NCI-H1417 (cell line): ENCODE measurements around the gene ARNT2.
A peak's percentile ranks its signal among the peaks of the same experiment; 100 is the strongest.
"Not testable (repeated sequence)": the region's sequence is repeated elsewhere in the genome, so short reads cannot be mapped to it uniquely, and the experiment has no call there.

Experiments used
- DNase-seq, 3 experiments: peaks; one replicate each; lab custom pipeline; 2025; lab: John Stamatoyannopoulos, UW

Gene ARNT2

DNA sequence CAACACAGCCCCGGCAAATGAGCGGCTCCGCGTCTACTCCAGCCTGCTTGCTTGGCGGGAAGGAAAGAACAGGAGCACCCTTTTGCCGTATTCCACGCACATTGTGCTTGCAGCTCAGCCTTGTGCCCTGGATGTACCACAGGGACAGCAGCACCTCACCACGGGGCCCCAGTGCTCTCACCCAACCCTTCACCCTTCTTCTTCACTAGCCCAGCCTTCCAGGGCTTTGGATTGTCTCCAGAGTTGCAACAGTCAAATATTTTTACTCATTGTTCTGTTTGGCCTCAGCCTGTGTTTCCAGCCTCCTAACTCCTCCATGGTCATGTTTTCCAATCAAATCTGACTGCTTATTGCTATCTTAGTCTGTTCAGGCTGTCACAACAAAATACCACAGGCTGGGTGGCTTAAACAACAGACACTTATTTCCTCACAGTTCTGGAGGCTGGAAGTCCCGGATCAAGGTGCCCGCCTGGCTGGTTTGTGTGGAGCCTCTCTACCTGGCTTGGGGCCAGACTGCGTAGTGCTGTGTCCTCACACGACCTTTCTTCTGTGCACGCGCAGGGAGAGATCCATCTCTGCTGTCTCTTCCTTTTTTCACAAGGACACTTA is 211.7 kb downstream of the ARNT2 start:
- DNase-seq, result peak; percentile 58 to 93 (median 83)

DNA sequence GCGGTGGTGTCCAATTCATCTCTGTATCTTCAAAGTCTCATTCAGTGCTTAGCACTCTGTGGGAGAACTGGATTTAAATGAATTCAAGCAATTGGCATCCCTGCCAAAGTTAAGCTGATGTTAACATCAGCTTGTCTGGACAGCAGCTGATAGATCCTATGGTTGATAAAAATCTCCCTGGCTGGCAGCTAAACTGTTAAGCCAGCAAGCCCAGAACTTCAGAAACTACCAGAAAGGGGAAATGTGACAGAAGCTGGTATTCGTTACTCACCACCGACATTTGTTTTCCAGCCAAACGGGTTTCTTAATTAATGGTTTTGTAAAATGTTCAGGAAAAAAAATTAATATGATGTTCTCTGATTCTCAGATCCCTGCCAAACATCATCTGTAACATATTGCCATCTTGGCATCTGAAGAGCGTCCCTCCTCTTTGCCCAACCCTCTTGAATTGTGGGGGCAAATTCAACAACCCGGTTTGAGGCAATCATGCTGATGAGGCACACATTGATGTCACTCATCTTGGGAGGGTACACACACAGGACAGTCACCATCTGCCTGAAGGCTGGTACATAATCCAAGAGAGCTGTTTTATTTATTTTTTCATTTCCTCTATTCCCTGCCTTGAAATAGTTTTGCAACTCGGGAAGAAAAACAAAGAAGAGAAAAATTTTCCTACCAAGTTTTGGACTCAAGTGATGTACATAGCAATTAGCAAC is 214.7 kb downstream of the ARNT2 start:
- DNase-seq, result peak in 1 of 3 experiments; percentile 25

DNA sequence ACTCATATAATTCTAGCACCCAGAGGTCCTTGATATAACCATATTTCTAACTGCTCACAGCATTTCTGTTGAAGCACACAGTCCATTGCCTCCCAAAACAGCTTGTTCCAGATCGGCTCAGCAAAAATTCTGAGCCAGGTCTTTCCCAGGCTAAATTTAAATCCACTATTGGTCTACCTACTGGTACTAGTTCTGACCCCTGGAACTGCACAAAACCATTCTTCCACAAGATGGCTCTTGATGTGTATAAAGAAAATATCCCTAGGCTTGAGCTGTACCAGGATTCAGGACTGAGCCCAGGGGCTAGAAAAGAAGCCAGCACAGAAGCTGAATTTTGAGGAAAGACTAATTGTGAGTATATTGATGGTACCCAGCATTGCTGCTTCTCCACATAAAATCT is 215.5 kb downstream of the ARNT2 start:
- DNase-seq, result peak in 1 of 3 experiments; percentile 19

DNA sequence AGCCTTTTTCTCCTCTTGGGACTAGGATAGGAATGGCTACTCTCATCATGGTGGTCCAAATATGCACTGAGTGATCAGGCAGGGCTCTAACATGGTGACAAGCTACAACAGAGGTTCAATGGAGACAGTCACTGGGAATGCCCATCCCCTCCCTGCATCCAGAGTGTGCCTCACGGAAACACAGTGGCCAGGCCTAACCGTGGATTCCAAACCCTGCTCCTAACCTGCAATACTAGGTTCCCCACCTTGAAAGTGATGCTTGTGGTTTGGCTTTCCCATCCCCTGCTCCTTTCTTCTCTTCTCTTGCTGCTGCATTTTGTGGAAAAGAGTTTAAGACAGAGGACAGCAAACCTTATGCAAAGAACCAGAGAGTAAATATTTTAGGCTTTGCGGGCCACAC is 216.0 kb downstream of the ARNT2 start:
- no peak for DNase-seq

DNA sequence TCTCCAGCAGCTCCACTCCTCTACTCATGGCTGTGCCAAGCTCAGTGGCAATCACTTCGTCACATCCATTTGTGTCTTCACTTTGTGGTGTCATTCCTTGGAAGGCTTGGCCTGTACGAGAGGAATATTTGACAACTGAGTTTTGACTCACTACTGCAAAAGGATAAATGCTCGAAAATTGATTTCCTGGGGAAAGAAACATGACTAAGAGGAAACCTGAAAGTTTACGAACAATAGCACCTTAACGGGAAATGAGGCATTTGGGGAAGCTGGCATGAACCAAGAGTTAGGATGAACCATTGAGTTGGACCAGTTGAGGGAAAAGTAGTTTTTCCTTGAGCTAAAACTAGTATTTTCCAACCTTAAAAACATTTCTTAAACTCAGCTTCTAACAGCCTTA is 216.7 kb downstream of the ARNT2 start:
- DNase-seq, result no peak

DNA sequence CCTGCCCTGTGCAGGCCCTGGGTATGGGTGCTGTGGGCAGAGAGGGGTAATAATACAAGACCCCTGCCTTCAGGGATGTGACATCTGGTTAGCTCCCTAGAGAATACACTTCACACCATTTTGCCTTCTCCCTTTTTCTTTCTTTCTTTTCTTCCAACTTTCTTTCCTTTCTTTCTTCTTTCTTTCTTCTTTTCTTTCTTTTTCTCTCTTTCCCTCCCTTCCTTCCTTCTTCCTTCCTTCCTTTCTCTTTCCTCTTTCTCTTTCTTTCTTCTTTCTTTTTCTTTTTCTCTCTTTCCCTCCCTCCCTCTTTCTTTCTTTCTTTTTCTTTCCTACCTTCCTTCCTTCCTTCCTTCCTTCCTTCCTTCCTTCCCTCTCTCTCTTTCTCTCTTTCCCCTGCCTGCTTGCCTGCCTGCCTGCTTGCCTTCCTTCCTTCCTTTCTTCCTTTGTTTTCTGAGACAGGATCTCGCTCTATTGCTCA is 222.5 kb downstream of the ARNT2 start:
- no peak for DNase-seq

DNA sequence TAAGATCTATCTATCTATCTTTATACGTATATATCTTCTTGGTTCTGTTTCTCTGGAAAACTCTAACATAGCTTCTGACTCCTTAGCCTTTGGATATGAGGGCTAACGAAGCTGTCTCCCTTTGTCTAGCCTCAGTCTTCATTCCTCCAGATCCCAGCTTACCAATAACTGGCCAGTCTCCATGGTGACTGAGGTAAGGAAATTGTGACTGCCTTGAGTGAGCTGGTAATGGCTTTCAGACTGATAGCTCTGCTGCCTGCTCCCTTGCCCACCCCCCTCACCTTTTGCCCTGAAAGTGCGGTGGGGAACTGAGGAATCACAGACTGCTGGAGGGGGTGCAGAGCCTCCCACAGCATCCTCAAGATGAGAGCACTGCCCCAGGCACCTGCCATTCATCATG is 225.2 kb downstream of the ARNT2 start:
- no peak for DNase-seq

DNA sequence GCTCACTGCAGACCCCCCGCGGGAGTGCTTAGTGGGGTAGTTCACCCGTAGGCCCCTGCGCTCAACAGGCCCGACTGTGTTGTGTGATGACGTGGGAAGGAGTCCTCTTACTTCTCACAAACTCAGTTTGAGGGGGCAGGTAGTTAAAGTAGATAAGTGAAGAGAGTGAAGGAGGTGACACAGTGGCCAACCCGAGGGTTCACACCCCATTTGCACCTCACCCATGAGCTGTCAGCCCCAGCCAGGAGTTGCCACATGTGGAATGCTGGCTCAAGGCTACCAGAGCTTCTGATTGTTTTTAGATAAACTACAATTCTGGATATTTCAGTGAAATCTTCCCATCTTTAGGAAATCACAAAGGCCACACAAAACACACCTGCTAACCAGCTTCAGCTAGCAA is 226.8 kb downstream of the ARNT2 start:
- DNase-seq, result no peak

DNA sequence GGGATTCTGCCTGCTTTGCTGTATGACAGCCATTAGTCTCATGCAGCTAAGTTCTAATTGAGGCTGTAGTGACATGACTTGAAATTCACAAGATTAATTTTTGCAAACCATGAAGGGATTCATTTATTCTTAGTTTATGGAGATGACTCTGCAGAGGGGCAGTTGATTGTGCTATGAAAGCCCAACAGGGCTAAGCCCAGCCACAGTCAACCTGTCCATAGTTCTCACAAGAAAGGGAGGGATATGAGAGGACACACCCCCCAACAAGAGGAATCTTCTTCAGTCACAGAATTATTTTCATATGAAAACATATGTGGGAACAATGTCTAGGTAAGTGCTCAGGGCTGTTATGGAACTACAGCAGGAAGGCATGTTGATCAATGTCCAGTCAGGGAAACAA is 229.0 kb downstream of the ARNT2 start:
- no peak for DNase-seq

DNA sequence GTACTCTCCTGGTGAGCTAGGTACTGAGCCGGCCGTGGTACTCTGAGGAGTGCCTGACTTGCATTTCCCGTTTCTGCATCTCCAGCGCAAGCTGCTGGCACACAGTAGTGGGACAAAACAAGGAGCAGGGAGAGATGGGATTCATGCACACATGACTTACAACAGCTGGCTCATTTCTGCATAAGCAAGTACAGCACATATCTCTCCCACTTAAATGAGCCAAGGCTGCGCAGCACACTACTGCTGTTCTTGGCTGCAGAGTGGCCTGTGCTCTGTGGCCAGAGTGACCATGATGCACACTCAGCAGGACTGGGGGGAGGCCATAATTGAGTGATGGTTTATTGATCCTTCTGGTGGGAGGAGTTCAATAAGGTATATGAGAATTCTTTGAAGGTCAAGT is 231.8 kb downstream of the ARNT2 start:
- DNase-seq, result no peak

DNA sequence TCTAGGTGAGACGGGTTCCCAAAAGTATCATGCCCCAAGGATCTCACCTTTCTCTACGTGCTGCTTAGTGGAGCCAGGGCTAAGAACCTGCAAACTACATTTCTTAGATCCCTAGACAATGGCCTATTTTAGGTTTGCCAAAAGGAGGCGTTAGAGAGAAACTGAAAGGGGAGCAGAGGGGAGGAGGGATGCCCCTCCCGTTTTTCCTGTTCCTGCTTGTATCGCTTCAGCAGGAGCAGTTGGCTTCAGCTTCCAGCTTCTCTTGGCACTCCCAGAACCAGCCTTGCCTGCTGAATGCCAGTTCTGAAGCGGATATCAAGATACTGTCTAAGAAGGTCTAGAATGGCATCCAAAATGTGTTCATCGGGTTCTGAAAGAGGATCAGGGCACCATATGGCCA is 232.5 kb downstream of the ARNT2 start:
- DNase-seq, result no peak

DNA sequence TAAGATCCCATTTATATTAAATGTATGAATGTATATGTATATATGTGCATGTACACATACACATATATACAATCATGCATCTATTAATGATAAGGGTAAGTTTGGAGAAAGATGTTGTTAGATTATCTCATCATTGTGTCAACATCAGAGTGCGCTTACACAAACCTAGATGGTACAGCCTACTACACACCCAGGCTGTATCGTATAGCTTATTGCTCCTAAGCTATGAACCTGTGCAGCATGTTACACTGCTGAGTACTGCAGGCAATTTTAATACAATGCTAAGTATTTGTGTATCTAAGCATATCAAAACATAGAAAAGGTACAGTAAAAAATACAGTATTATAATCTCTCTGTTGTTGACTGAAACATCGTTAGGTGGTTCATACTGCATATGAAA is 233.6 kb downstream of the ARNT2 start:
- DNase-seq, result no peak

DNA sequence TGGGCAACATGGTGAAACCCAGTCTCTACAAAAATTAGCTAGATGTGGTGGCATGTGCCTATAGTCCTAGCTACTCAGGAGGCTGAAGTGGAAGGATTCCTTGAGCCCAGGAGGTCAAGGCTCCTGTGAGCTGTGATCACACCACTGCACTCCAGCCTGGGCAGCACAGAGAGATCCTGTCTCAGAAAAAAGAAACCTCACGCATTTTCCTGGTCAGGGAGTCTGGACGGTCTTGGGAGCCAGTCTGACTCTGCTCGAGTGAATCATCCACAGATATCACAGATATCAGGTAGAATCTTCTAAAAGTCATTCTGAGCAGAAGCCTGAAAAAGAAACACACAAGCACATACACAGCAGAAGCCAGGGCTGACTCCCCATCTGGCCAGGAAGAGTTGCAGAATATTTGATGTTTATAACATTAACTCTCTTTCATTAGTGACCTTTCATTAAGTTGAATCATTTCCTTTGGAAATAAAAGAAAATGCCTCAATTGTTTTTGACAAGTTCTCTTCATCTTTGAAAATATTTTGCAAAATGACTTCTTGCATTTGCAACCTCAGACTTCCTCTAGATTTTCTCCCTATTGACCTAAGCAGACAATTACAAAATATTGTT is 234.5 kb downstream of the ARNT2 start:
- no peak for DNase-seq

DNA sequence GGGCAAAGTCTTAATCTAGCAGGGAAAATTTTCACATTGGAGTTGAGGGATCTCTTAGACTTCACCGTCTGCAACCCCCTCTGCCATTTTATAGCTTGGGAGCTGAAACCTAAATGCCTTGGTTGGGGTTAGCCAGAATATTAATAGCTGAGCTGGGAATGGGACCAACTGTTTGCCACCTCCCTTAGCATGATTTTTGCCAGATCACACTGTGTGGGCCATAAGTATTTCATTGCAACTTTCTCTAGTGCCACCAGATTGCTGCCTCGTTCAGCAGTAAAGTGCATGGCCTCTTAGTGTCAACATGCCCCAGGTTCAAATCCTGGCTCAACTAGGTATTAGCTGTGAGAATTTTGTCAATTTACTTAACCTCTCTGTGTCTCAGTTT is 235.0 kb downstream of the ARNT2 start:
- DNase-seq, result no peak

DNA sequence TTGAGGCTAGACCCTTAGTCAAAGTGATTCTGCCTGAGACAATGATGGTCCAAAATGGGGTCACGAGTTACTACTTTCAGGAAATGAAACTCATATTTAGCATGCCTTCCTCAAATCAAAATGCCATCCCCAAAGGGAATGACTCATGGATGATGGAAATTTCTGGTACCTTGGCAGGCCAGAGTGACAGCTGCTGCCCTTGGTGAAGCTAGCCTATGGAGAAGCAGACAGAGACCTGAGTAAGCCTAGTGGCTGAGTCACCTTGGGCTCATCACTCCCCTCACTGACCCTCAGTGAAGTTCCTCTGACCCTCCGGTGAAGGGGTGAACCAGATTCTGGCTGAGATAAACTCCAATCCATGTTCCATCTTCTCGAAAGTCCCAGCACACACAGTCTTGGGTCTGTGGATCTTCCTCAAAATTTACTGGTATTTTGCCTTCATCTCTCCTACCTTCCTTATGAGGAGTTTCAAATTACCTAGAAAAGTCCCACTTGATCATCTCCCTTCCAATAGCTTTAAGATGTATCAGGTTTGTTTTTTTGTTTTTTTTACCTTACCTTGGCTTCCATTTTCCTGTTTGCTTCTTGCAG is 236.4 kb downstream of the ARNT2 start:
- no peak for DNase-seq

DNA sequence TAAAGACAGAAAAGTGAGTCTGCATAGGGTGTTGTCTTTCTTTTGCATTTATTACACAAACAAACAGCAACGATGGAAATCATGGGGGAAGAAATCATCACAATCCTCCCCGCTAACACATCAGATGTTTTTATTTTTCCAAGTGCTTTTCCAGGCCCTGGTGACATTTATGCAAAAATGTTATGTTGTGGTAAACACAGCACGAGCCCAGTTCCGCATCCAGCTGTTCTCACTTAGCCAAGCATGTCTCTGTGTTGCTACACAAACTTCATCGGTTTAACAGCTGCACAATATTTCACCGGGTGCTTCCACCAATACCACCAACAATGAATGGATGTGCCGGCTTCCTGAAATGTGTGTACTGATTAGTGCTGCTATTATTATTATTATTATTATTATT is 237.2 kb downstream of the ARNT2 start:
- DNase-seq, result no peak

DNA sequence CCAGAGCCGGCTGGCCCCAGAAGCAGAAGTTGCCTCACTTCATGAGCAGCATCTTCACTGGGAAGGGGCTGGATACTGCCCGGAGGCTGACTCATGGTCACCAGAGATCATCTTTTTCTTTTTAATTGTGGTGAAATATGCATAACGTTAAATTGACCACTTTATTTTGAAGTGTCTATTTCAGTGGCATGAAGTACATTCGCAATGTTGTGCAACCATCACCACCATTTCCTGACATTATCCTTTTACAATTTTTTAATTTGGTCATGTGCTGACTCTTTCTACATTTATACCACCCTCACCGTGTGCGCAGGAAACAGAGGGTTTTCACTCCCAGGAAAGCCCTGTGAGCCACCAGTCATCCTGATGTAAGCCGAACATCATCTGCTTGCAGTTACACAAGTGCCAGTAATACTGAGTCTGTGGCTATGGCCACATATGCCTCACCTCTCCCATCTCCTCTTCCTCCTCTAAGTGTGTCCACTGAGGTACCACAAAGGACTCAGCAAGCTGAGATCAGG is 239.3 kb downstream of the ARNT2 start:
- no peak for DNase-seq

DNA sequence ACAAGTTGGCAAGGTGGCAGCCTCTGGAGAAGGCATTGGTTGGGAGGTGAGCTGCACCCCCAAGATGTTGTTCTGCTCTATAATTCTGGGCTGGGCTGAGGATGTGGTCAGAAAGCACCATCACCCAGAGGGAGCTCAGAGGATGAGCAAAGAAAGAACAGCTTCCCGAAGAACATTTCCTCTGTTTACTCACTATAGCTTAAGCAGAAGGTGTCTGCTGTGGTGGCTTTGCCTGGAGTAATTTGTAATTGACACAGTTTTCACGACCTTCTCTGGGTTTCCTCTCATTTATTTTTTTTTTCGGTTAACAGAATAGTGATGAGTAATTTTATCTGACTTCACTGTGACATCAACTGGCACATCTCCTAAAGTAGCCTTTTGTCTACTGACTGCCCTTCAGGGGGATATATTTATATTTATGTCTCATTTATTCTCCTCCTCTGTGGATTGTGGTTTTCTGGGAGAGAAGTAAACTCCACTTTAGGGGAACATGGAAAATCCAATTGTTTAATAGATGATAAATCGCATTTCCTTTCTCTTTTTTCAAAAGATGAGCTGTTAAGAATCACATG is 241.4 kb downstream of the ARNT2 start:
- DNase-seq, result no peak

DNA sequence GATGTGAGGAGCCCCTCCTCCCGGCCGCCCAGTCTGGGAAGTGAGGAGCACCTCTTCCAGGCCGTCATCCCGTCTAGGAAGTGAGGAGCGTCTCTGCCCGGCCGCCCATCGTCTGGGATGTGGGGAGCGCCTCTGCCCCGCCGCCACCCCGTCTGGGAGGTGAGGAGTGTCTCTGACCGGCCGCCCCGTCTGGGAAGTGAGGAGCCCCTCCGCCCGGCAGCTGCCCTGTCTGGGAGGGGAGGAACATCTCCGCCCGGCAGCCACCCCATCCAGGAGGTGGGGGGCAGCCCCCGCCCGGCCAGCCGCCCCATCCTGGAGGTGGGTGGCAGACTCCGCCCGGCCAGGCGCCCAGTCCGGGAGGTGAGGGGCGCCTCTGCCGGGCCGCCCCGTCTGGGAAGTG is 243.2 kb downstream of the ARNT2 start:
- not testable (repeated sequence) for DNase-seq
